ENCODE data around the gene BABAM1. TPM values are rescaled to one million over a fixed set of nuclear protein-coding genes. Genes with fewer than 3 reads are reported as not detected.

Gene BABAM1
- total RNA-seq, 1 experiment from 2014 or later = 146 TPM

DNA sequence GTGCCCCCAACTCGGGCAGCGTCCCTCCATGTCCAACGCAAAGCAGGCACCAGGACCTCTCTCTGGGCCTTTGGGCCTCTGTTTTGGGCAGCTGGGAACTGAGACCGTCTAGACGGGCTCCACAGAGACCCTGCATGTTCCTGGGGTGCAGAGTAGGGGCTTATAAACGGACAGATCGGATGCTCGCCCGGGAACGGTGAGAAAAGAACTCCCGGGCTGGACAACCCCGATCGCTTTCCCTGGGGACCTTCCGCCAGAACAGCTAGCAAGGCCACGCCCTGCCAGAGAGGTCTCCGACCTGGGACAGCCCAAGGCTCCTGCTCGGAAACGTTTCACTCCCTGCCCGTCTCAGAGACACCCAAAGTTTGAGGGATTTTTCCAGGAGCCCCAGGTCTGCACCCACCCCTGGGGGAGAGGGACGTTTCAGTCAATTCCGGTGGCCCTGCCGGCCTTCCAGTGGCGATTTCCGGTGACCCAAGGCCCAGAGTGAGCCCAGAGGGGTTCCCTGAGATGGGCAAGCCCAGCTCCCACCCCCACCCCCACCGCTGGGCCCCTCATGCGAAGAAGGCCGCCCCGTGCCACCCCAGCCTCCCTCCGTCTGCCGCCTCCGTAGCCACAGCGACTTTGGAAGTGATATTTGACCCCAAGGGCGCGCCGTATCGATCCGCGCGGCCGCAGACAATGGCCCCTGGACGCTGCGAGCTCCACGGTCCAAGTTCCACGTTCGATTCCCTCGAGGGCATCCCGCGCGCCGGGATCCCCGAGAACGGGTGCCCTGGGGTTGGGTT is 23.2 kb upstream of the BABAM1 start:
- H3K27ac Mint-ChIP-seq = peak overlapping the region; percentile 95
- H3K9me3 Mint-ChIP-seq = no peaks in the 10 kb centered on the region
- ATAC-seq (peak; percentile 4), DNase-seq (ENCODE audit: low spot score) (peak; percentile 58)
- no peaks in the 10 kb centered on the region for H3K36me3 Mint-ChIP-seq
- H3K4me3 Mint-ChIP-seq = peak overlapping the region; percentile 97
- ChIA-PET POLR2A (interaction anchor here (1.0 to 2.3 kb wide), 5 partner anchors 8 to 29 kb away, joined by 3 to 9 read pairs (median 6); partner anchors contain the start of gene USE1), CTCF (interaction anchor here (1.4 to 3.7 kb wide), 5 partner anchors 8 to 529 kb away, joined by 3 to 11 read pairs (median 6); no protein-coding TSS in a partner anchor)
- peaks cover 49% of the 10 kb centered on the region for H3K4me1 Mint-ChIP-seq
- no peaks in the 10 kb centered on the region for H3K27me3 Mint-ChIP-seq (ENCODE audit: low read depth)
- no peak for TF ChIP-seq GRHL2 (CRISPR knock-in tag; IDR thresholded peaks at IDR 0.05; ENCODE audit: insufficient replicate concordance, severe bottlenecking)
- no peak for TF ChIP-seq JAZF1 (CRISPR knock-in tag; IDR thresholded peaks at IDR 0.05)
- TF ChIP-seq FOXP1 (CRISPR knock-in tag; IDR thresholded peaks at IDR 0.05; ENCODE audit: borderline replicate concordance) = no peak
- TF ChIP-seq ZNF138 (CRISPR knock-in tag; conservative IDR thresholded peaks at IDR 0.05) = no peak
- TF ChIP-seq, protein P1, sequence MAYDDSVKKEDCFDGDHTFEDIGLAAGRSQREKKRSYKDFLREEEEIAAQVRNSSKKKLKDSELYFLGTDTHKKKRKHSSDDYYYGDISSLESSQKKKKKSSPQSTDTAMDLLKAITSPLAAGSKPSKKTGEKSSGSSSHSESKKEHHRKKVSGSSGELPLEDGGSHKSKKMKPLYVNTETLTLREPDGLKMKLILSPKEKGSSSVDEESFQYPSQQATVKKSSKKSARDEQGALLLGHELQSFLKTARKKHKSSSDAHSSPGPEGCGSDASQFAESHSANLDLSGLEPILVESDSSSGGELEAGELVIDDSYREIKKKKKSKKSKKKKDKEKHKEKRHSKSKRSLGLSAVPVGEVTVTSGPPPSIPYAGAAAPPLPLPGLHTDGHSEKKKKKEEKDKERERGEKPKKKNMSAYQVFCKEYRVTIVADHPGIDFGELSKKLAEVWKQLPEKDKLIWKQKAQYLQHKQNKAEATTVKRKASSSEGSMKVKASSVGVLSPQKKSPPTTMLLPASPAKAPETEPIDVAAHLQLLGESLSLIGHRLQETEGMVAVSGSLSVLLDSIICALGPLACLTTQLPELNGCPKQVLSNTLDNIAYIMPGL (CRISPR knock-in tag; IDR thresholded peaks at IDR 0.05) = peak; percentile 53; the same call in 1 of the 2 replicates
- TF ChIP-seq ZNF416 (CRISPR knock-in tag; IDR thresholded peaks at IDR 0.05) = no peak
- TF ChIP-seq ZNF121 (CRISPR knock-in tag; IDR thresholded peaks at IDR 0.05) = 0 out of 2 replicates have a peak, but pooled peaks have one; percentile 32
- TF ChIP-seq, protein P2, sequence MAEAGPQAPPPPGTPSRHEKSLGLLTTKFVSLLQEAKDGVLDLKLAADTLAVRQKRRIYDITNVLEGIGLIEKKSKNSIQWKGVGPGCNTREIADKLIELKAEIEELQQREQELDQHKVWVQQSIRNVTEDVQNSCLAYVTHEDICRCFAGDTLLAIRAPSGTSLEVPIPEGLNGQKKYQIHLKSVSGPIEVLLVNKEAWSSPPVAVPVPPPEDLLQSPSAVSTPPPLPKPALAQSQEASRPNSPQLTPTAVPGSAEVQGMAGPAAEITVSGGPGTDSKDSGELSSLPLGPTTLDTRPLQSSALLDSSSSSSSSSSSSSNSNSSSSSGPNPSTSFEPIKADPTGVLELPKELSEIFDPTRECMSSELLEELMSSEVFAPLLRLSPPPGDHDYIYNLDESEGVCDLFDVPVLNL (CRISPR knock-in tag; IDR thresholded peaks at IDR 0.05; ENCODE audit: borderline replicate concordance, low read depth) = no peak
- TF ChIP-seq, protein P3, sequence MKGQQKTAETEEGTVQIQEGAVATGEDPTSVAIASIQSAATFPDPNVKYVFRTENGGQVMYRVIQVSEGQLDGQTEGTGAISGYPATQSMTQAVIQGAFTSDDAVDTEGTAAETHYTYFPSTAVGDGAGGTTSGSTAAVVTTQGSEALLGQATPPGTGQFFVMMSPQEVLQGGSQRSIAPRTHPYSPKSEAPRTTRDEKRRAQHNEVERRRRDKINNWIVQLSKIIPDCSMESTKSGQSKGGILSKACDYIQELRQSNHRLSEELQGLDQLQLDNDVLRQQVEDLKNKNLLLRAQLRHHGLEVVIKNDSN (CRISPR knock-in tag; IDR thresholded peaks at IDR 0.05) = peak; percentile 35; the same call in 1 of the 2 replicates
- no peak for TF ChIP-seq ATF1 (CRISPR knock-in tag; IDR thresholded peaks at IDR 0.05)
- TF ChIP-seq TEAD4 (CRISPR knock-in tag; IDR thresholded peaks at IDR 0.05) = no peak
- TF ChIP-seq ZNF317 (CRISPR knock-in tag; IDR thresholded peaks at IDR 0.05; ENCODE audit: borderline replicate concordance, low read depth) = no peak
- TF ChIP-seq, protein P4, sequence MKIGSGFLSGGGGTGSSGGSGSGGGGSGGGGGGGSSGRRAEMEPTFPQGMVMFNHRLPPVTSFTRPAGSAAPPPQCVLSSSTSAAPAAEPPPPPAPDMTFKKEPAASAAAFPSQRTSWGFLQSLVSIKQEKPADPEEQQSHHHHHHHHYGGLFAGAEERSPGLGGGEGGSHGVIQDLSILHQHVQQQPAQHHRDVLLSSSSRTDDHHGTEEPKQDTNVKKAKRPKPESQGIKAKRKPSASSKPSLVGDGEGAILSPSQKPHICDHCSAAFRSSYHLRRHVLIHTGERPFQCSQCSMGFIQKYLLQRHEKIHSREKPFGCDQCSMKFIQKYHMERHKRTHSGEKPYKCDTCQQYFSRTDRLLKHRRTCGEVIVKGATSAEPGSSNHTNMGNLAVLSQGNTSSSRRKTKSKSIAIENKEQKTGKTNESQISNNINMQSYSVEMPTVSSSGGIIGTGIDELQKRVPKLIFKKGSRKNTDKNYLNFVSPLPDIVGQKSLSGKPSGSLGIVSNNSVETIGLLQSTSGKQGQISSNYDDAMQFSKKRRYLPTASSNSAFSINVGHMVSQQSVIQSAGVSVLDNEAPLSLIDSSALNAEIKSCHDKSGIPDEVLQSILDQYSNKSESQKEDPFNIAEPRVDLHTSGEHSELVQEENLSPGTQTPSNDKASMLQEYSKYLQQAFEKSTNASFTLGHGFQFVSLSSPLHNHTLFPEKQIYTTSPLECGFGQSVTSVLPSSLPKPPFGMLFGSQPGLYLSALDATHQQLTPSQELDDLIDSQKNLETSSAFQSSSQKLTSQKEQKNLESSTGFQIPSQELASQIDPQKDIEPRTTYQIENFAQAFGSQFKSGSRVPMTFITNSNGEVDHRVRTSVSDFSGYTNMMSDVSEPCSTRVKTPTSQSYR (CRISPR knock-in tag; IDR thresholded peaks at IDR 0.05) = no peak
- no peak for TF ChIP-seq TEAD1 (CRISPR knock-in tag; IDR thresholded peaks at IDR 0.05)
- TF ChIP-seq JUN (CRISPR knock-in tag; IDR thresholded peaks at IDR 0.05) = no peak
- TF ChIP-seq CBFB (CRISPR knock-in tag; IDR thresholded peaks at IDR 0.05; ENCODE audit: low read depth) = no peak
- no peak for TF ChIP-seq ESRRA (CRISPR knock-in tag; IDR thresholded peaks at IDR 0.05; ENCODE audit: borderline replicate concordance)
- TF ChIP-seq TCF7 (CRISPR knock-in tag; IDR thresholded peaks at IDR 0.05; ENCODE audit: low read depth) = no peak
- no peak for TF ChIP-seq PRRX2 (CRISPR knock-in tag; IDR thresholded peaks at IDR 0.05)
- no peak for TF ChIP-seq NR3C1 (CRISPR knock-in tag; conservative IDR thresholded peaks at IDR 0.05; ENCODE audit: low read depth)

Measured in WTC11 (cell line).